Gastrocnemius medialis (tissue), 4 donors: ENCODE measurements around the gene PPFIA2. TPM values are rescaled to one million over a fixed set of nuclear protein-coding genes. Genes with fewer than 3 reads are reported as not detected.

ENCODE experiments used
- ATAC-seq, 2 donors: fragments of 150-250 bp; one replicate each; pipeline ENCODE4 v1.9.1; 2016
- DNase-seq, 2 donors: peaks; one replicate each; pipeline ENCODE4 v3.0.0-alpha.2; 2019
- H3K27ac ChIP-seq, 4 donors: fragments of 200-600 bp; sonication (generic); 1 replicate in 1 of 4; 2 replicates in 3 of 4; pipeline ENCODE4 v1.5.1; 2016 to 2018; ENCODE audit warnings: mild to moderate bottlenecking in 2 of 4, moderate library complexity in 1 of 4
- H3K27me3 ChIP-seq, 3 donors: fragments of 200-600 bp; sonication (generic) in 2 of 3; 1 replicate in 1 of 3; 2 replicates in 2 of 3; pipeline versions ENCODE4 v1.5.1 to v1.6.0; 2016 to 2019; ENCODE audit warnings: mild to moderate bottlenecking in 1 of 3, moderate library complexity in 1 of 3
- H3K36me3 ChIP-seq, 2 donors: fragments of 200-600 bp; sonication (generic) in 1 of 2; one replicate each; pipeline ENCODE4 v1.5.1; 2017 to 2018
- H3K4me1 ChIP-seq, 2 donors: fragments of 200-600 bp; sonication (generic) in 1 of 2; one replicate each; pipeline ENCODE4 v1.5.1; 2016 to 2017; ENCODE audit warnings: mild to moderate bottlenecking in 2 of 2
- H3K4me3 ChIP-seq, 4 donors: fragments of 200-600 bp; sonication (generic) in 3 of 4; 1 replicate in 1 of 4; 2 replicates in 3 of 4; pipeline ENCODE4 v1.5.1; 2016 to 2019; ENCODE audit warnings: mild to moderate bottlenecking in 2 of 4
- H3K9me3 ChIP-seq, 3 donors: fragments of 200-600 bp; sonication (generic) in 2 of 3; 1 replicate in 1 of 3; 2 replicates in 2 of 3; pipeline ENCODE4 v1.5.1; 2016 to 2019
- CTCF ChIP-seq, 5 experiments: fragments of 450-650 bp in 3 of 5; fragments of 200-600 bp in 2 of 5; sonication (generic) in 2 of 5; IDR thresholded peaks in 4 of 5; conservative IDR thresholded peaks in 1 of 5; 1 replicate in 4 of 5; 2 replicates in 1 of 5; pipeline ENCODE4 v1.5.1; 2016 to 2019; ENCODE audit warnings: antibody characterized with exemption in 5 of 5, mild to moderate bottlenecking in 3 of 5, moderate library complexity in 3 of 5
- POLR2A ChIP-seq, 2 donors: fragments of 450-650 bp; IDR thresholded peaks; one replicate each; pipeline ENCODE4 v1.6.1; 2017; ENCODE audit warnings: antibody characterized with exemption in 2 of 2, mild to moderate bottlenecking in 2 of 2, moderate library complexity in 2 of 2
- in situ Hi-C, 4 donors: fragments of 200-750 bp; cut with MboI; loops; one replicate each; pipeline versions ENCODE4 v1.15.0 to v1.8.0; 2017; ENCODE audit warnings: low sequenced_read_pairs in 4 of 4
- intact Hi-C: fragments of 100-400 bp; cut with DNase I; formaldehyde crosslinking; loops from one replicate; pipeline ENCODE4 v1.15.1; 2023; ENCODE audit warnings: low total_unique reads
- total RNA-seq, 4 donors: library from RNA; depleted of rRNA; stranded (reverse); fragments of >200 nt; gene quantifications; one replicate each; pipeline versions ENCODE4 v1.1.0 to v1.2.3, GENCODE V29; 2016

Gene PPFIA2
- total RNA-seq, 4 donors from 2014 or later = 0.04 TPM; not detected in 3

GRCh38 chr12:81332054-81332453 lies 427.1 kb downstream of the PPFIA2 start:
- H3K4me3 ChIP-seq = no peak overlapping the region
- DNase-seq (no peak), ATAC-seq (no peak)
- TF ChIP-seq CTCF (IDR thresholded peaks at IDR 0.05 in 4 of 5, conservative IDR thresholded peaks at IDR 0.05 in 1 of 5) = no peak
- TF ChIP-seq POLR2A (IDR thresholded peaks at IDR 0.05) = no peak
- H3K4me1 ChIP-seq = no peaks in the 10 kb centered on the region
- H3K27me3 ChIP-seq = no peaks in the 10 kb centered on the region
- H3K27ac ChIP-seq = no peak overlapping the region
- in situ Hi-C loops = no loop called here
- H3K36me3 ChIP-seq = no peaks in the 10 kb centered on the region
- intact Hi-C loops = no loop called here
- no peaks in the 10 kb centered on the region for H3K9me3 ChIP-seq

GRCh38 chr12:81330480-81330879 lies 428.7 kb downstream of the PPFIA2 start:
- in situ Hi-C loops = no loop called here

GRCh38 chr12:81329085-81329484 lies 430.1 kb downstream of the PPFIA2 start:
- DNase-seq (no peak), ATAC-seq (no peak)
- in situ Hi-C loops (no loop called here), intact Hi-C loops (no loop called here)
- Histone ChIP-seq H3K4me1 (no peaks in the 10 kb centered on the region), H3K27ac (no peak overlapping the region), H3K36me3 (no peaks in the 10 kb centered on the region), H3K27me3 (no peaks in the 10 kb centered on the region), H3K9me3 (no peaks in the 10 kb centered on the region), H3K4me3 (no peak overlapping the region)
- TF ChIP-seq CTCF (IDR thresholded peaks at IDR 0.05 in 4 of 5, conservative IDR thresholded peaks at IDR 0.05 in 1 of 5) = no peak
- no peak for TF ChIP-seq POLR2A (IDR thresholded peaks at IDR 0.05)

More at GRCh38 chr12:81330480-81330879, 428.7 kb downstream of the PPFIA2 start:
- Histone ChIP-seq H3K4me1 (no peaks in the 10 kb centered on the region), H3K9me3 (no peaks in the 10 kb centered on the region), H3K27me3 (no peaks in the 10 kb centered on the region), H3K36me3 (no peaks in the 10 kb centered on the region), H3K4me3 (no peak overlapping the region), H3K27ac (no peak overlapping the region)
- ATAC-seq = no peak
- DNase-seq = no peak
- intact Hi-C loops = no loop called here
- TF ChIP-seq POLR2A (IDR thresholded peaks at IDR 0.05) (no peak), CTCF (IDR thresholded peaks at IDR 0.05 in 4 of 5, conservative IDR thresholded peaks at IDR 0.05 in 1 of 5) (no peak)

DNA sequence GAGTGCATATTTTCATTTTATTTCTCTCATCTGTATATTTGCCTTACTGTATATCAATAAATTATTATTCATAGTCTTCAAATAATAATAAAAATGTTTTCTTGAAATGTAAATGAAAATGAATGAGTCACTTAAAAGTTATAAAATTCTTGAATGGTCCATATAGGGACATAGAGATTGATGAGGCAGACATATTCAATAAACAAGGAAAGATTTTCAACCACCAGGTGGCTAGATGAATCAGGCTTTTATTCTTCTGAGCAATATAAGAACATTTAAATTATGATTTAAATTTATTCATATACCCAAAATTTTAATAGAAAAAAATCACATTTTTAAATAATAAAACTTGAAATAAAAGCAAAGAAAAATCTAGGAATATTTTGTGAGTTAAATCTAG lies 431.7 kb downstream of the PPFIA2 start:
- Histone ChIP-seq H3K4me3 (no peak overlapping the region), H3K4me1 (no peaks in the 10 kb centered on the region), H3K36me3 (no peaks in the 10 kb centered on the region), H3K27me3 (no peaks in the 10 kb centered on the region), H3K27ac (no peak overlapping the region), H3K9me3 (no peaks in the 10 kb centered on the region)
- intact Hi-C loops = no loop called here
- DNase-seq (no peak), ATAC-seq (no peak)
- no peak for TF ChIP-seq POLR2A (IDR thresholded peaks at IDR 0.05)
- TF ChIP-seq CTCF (IDR thresholded peaks at IDR 0.05 in 4 of 5, conservative IDR thresholded peaks at IDR 0.05 in 1 of 5) = no peak
- in situ Hi-C loops = no loop called here

GRCh38 chr12:81325086-81325485 lies 434.1 kb downstream of the PPFIA2 start:
- no peaks in the 10 kb centered on the region for H3K4me1 ChIP-seq
- no peak for TF ChIP-seq CTCF (IDR thresholded peaks at IDR 0.05 in 4 of 5, conservative IDR thresholded peaks at IDR 0.05 in 1 of 5)
- TF ChIP-seq POLR2A (IDR thresholded peaks at IDR 0.05) = no peak
- H3K27me3 ChIP-seq = no peaks in the 10 kb centered on the region
- ATAC-seq = no peak
- H3K4me3 ChIP-seq = no peak overlapping the region
- intact Hi-C loops = no loop called here
- DNase-seq = no peak
- in situ Hi-C loops = no loop called here
- no peak overlapping the region for H3K27ac ChIP-seq
- H3K9me3 ChIP-seq = no peaks in the 10 kb centered on the region
- no peaks in the 10 kb centered on the region for H3K36me3 ChIP-seq
